Stromal cell of bone marrow (primary cell): ENCODE measurements around the gene DOCK4.

Source experiments
- DNase-seq: peaks from one replicate; pipeline ENCODE4 v3.0.0-alpha.2; 2012; ENCODE audit warnings: low read depth

Gene DOCK4

DNA sequence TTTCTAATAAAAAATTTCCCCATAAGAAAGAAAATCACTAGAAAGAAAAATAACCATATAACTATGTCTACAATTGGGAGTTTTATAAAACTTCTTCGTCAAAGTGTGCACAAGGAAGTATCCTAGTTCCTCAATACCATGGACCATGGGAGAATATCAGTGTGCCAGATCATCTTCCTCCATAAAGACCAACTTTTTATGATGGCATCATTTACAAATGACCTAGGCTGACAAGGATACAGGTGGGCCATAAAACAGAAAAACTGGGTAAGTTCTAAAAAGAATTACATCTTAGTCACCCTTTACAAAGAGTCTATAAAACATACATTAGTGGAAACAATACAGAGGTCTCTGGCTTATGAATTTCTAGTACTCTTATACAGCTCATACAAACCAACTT, 303.2 kb downstream of the DOCK4 start:
- DNase-seq, result no peak

DNA sequence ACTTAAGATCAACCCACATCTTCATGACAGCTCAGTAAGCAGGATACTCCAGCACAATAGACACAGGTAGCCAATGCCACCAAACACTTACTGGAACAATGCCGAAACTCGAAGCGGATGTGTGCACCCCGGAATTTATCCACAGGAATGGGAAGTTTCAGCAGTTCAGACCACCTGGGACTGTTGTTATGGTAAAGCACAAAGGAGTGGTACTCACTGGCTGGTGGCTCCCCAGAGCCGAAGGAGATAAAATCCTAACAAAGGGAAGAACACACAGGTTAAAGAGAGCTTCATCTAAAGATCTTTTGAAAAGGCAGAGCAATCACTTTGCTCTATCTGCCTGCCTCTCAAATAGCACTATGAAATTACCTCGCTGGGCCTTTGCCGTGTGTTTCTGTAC, 305.9 kb downstream of the DOCK4 start:
- no peak for DNase-seq

DNA sequence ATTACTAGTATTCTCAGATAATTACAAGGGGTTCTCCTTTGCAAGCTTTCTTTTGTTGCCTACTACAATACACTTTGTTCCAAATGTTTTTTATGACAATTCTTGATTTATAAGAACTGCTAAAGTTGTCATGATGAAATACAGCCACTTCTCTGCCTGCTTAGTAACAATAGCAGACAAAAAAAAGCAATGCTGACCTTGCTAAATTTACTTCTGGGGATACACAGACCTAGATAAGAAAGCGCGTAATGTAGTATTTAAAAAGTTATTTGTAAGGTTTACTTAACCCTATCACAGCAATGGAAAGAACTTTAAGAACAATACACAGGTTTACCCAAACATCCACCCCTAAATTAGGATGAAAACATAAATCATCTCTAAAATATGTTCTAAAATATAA, 311.1 kb downstream of the DOCK4 start:
- no peak for DNase-seq

DNA sequence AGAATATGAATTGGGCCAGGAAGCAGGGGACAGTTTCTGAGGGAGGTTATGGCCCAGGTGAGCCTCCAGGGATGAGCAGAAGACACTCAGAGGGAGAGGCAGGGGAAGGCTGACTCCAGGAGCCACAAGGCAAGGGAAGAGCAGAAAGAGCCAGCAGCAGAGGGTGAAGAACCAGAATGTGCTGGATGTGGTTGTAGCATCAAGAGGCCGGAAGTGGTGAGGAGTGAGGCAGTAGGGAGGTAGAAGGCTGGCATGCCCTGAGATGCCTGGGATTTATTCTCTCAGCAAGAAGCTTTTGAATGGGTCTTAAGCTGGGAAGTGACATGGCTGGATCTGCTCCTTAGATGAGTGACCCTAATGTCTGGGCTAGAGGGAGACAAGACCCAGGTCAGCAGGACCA, 311.7 kb downstream of the DOCK4 start:
- DNase-seq, result no peak

DNA sequence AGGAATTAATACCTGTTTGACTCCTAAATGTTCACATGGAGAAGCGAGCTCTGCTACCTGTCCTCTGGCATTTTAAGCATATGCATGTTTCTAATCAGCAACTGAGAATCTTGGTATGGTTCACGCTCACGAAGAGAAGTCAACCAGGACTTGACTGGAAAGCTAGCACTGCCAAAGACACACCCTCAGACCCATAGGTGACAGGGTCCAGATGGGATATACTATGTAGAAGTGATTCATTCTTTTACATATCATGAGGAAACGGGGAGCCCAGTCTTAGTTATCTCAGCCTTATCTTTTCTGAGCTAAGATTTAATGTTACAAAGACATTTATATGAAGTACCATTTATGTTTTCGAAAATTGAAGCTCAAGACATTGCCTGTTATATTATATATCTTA, 313.0 kb downstream of the DOCK4 start:
- no peak for DNase-seq

DNA sequence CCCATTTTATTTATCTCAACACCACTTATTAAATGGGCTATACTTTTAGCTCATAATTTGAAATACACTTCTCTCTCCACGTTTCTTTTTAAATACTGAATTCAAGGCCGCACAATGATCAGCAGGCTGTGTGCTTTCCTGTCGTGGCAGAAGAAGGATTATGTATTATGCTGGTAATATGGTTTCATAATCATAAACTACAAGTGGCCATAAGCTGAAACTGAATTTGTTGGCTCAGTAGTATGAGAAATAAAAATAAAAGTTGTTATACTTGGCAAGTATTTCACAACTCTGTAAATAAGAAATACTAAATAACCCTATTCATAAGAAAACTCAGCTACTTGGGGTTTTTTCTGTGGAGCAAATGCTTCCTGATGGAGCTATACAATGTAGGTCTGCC, 313.6 kb downstream of the DOCK4 start:
- DNase-seq, result no peak

DNA sequence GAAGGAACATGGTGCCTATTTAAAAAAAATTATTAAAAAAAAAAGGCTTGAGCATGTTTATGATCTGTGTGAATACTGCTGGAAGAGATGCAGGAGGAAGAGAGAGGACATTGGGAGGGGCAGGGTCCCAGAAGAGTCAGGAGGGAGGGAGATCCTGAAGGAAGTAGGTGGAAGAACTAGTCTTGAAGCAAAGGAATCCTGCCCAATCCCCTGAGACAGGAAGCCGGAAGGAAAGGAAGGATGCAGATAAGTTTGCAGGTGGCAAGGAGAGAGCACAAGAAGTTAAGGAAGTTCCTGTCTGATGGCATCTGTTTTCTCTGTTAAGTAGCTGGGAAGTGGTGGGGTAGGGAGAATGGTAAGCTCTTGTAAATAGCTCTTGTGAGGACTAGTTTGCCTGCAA, 318.5 kb downstream of the DOCK4 start:
- DNase-seq, result no peak

DNA sequence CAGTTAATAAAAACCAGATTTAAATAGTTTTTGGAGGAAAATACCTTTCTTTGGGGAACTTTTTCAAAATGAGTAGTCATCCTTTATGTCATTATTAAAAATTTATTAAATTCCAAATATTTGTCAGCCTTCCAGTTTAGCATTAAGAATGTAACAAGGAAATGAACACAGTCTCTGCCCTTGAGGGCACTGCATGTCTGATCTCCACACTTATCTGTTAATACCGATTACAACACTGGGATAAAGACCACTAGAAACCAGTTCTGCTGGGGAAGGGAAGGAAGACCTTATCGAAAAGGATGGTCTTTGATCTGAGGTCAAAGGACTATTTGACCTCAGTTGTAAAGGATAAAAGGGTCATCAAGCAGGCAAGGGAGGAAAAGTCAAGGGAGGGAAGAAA, 320.0 kb downstream of the DOCK4 start:
- DNase-seq, result no peak

DNA sequence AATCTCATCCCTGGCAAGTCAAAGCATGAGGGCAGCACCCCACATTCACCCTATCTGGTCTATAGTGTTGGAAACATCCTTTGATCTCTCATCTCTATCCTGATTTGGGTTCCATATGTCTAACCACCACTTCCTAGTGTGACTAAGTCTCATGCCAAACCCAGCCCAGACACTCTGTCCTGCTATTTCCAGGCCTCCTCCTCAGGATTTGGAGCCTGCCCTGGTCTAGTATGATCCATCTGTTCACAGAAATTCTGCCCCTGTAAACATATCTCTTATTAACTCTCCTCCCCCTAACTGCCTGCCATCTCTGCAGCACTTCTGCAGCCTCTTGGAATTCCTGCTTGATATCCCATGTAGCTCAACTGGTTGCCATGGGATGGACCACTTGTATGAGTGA, 323.0 kb downstream of the DOCK4 start:
- DNase-seq, result no peak

DNA sequence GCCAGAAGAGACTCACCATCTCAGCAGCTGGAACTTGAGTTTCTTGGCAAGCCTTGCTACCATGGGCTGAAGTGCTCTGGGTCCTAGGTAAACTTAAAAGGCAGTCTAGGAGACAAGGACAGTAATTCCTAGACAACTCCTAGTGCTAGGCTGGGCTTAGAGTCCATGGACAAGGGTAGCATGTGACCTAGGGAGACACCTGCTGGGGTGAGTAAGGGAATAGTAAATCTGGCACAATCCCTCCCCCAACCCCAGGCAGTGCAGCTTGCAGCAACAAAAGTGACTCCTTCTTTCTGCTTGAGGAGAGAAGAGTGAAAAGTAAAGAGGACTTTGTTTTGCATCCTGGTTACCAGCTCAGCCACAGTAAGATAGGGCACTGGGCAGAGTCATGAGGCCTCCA, 327.4 kb downstream of the DOCK4 start:
- no peak for DNase-seq

DNA sequence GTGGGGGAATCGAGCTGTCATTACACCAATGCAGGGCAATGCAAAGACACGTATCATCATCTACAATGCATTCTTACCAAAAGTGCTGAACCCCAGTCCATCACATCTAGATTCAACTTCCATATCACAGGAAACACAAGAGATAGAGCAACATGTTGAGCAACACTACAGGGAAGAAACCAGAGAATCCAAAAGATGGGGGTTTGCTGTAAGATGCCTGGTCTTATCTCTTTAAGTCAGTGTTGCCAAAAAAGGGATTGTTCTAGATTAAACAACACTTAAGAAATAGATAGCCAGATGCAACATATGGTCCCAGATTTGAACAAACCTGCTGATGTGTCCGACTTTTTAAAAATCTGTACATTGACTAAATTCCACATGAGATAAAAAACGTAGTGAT, 328.3 kb downstream of the DOCK4 start:
- DNase-seq, result no peak

DNA sequence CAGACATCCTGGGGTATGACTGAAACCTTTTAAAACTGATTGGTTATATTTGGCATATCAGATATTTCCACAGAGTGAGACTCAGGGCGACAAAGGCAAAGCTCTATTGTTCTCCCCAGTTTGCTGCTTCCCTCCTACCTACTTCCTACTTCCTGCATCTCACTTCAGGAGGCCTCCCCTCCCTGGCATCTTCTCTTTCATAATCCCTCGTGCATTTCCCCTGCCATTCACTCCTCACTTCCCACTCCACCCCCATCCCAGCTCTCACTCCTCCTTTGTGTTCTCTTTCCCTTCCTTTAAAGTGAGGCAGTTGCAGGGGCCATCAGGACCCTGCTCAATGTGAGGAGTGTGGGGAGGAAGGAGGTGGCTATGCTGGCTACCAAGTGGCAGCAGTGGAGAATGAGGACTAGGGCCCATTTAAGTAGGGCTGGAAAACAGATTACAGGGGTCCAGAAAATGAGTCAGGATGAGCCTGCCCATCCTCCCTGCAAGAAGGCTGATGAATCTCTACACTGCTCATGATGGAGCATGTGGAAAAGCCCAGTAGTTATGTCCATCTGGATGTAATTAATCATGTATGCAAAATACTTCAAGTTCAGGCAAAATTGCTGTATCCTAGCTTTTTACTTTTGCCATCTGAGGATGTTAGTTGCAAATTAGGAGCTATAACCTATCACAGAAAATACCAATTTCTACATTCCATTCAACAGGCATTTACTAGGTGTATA, 332.1 kb downstream of the DOCK4 start:
- DNase-seq, result no peak

DNA sequence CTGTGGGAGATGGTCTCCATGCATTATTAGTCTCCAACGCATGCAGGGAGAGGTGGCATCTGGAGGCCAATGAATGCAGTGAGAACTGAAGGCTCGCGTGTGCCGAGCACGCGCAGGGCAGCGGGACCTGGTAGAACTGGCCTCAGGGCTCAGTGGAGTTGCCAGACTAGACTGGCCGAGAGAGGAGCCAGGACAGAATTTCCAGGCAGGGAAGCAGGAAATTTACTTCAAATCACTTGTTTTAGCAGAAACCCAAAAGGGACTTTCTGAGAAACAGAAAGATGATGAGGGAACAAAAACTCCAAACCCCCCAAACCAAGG, 332.9 kb downstream of the DOCK4 start:
- DNase-seq, result no peak

DNA sequence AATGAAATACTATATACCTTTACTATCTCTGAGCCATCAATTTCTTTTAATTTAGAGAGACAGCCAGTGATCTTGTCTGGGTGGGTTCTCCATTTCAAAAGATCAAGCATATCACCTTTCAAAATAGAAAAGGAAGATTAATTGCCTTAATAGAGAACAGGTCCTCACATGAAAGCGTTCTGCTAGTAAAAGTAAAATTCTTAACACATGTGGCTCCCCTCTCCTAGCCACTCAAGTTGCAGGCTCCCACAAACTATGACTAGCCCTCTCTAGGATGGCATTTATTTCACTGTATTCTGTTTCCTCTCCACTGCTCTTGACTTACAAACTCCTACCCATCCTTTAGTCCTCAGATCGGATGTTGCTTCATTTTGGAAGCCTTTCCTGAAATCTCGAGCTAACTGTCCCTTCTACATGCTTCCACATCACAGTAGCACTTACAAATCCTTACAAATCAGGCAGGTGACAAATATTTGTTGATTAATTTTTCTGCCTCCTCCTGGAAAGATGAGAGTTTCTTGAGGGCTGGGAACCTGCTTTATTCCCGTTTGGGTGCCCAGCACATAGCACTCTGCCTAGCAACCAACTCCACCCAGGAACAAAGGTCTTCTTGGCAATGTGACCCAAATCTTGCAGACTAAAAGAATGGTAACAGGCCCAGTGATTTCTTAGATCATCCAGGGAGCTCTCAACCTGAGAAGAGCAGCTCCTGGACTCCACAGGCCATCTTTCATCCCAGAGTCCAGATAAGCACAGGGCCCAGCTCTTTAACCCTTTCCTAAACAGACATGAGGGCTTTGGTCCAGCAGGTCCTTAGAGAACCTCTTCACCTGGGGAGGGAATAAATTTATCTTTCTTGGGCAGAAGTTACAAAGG, 333.5 kb downstream of the DOCK4 start:
- DNase-seq, result no peak

DNA sequence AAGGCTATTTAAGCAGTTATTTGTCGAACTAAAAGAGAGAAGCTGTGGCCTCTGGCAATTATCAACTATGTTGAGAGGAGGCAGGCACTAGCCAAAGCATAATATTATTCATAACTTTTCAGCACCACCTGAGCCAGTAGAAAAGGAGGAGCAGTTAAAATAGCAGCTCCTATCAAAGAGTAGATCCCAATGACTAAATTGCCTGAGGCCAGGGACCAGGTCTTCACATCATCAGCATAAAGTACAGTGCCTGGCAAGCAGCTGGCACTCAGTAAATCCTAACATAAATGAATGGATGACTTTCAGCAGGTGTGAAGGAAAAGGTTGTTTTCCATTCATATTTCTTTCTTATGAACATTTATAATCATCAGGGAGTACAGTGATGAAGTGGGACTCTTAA, 334.9 kb downstream of the DOCK4 start:
- no peak for DNase-seq

DNA sequence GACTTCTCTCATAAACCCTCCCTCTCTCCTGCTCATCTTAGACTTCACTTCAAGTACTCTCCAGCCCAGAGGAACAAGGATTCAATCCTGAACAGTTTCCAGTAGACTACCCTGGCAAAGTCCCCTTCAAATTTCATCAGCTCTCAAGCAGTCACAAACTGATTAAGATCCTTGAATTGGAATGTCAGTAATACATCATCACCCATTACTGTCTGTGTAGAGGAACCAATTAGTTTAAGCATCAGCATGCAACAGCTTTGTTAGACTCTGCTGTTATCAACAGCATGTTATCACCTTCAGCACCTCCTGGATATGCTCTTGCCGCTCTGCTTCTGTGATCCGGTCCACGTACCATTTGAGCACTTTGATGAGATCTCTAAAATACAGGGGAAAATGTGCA, 336.9 kb downstream of the DOCK4 start:
- no peak for DNase-seq

DNA sequence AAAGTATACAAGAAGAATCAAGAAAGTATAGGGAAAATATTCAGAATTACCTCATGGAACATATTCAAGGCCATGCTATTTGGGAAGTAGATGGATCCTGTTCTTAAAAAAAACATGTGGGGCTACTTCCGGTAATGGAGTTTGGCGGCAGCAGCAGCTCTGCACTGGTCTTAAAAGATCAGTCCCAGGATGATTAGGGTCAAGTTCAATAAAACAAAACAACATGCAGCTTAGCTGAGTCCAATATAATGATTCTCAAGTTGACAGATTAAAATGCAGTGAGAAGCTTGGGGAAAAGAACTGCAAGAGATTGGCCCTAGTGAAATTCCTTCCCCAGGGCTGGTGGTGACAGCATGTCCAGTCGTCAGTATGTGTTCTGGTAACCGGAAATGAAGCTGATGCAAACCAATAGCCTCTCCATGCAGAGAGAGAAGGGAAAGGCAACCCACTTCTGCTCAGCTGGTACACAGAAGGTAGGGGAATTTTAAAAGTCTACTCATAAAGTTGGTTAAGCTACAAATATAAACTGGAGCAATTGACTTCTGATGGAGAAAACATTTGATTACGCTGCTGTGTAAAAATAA, 338.8 kb downstream of the DOCK4 start:
- no peak for DNase-seq

DNA sequence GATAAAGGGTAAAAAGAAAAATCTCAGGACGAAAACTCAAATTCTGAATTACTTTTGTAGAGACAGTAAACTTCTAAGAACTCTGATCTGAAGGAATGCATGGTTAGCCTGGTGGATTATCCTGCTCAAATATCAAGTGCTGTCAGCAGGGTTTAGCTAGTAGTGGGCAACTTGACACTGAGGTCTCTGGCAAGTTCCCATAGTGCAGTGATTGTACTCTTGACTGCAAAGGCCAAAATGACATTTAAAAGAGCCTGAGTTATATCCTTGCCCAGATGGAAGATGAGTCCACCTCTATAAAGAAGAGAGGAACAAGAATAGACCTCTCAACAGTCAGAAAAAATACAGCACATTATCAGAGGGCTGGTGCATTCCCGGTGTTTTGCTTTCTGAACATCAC, 339.4 kb downstream of the DOCK4 start:
- DNase-seq, result no peak

DNA sequence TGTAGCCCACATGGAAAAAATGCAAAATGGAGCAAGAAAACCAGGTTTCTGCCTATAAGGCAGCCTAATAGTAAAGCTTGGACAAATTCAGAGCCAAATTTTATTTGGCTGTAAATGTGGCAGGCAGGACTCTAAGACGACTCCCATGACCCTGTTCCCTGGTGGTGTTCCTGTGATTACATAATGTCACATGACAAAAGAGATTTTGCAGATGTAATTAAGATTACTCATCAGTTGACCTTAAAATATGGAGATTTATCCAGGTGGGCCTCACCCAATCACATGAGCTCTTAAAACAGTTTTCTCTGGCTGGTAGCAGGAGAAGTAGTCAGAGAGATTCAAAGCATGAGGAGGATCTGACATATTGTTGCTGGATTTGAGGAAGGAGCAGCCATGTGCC, 340.8 kb downstream of the DOCK4 start:
- no peak for DNase-seq

DNA sequence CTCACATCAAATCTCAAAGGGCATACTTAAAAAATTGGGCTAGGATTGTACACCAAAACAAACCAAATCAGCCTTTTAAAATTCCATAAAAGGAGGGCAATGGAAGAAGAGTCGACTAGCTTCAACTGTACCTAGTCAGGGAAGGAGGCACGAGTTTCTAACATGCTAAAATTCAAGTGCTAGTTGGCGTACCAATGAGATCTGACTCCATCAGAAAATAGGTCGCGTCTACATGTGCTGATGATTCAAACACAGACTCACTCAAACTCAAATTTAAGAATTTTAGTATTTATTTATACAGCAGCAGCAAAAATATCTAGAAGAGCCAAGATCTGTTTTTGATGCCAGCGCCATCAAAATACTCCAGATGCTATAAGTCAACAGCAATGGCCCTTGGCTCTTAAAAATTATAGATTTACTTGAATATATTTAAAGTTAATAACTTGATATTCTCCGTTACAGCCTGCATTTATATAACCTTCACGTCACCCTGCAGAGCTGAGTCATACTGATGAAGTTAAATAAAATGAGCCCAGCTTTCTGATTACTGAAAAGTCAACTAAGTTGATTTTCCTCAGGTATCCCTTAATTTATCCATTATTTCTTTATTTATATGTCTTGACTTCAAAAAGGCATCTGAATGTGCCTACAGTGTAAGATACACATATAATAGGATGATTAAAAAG, 341.8 kb downstream of the DOCK4 start:
- no peak for DNase-seq

DNA sequence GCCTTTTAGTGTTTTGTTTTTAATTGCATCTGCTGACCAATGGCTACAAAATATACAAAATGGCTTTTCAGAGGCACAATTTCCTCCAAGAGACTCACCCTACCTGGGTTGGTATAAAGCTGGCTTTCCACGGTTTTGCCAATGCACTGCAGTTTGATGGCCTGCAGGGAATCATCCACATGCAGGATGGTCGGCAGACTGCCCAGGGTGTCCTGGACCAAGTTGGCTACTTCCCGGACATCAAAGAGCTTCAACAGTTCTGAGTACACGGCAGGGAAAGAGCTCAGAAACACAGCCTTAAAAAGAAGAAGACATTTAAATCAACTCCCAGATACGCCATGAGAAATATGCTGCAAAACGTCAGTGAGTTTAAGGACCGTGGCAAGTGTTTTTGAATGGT, 342.9 kb downstream of the DOCK4 start:
- no peak for DNase-seq

DNA sequence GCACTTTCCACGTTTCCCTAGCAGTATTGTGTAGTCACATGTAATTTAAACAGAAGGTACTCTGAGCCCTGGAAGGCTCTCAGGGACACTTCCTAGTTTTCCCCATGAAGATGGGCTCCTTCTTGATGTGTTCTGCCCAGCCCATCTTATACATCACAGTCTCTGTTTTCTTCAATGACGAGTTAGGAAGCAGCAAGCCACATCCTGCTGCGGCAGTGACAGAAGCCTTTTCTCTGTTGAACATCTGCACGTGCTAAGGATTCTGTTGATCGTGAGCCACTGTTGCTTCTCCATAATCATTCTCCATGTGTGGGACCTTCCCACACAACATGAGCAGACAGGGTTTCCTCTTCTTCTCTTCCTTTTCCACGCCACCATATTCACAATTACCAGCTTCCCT, 346.0 kb downstream of the DOCK4 start:
- no peak for DNase-seq

DNA sequence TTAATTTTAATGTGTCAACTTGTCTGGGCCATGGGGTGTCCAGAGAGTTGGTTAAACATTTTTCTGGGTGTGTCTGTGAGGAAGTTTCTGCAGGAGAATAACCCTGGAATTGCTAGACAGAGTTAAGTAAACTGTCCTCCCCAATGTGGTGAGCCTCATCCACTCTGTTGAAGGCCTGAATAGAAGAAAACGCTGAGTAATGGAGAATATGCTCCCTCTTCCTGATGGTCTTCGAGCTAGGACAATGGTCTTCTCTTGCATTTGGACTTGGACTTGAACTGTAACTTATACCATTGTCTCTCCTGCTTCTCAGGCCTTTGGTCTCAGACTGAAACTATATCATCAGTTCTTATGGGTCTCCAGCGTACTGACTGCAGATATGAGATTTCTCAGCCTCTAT, 347.9 kb downstream of the DOCK4 start:
- no peak for DNase-seq
